ENCODE measurements around the gene PLIN5. TPM values are rescaled to one million over a fixed set of nuclear protein-coding genes. Genes with fewer than 3 reads are reported as not detected.
"Not testable (repeated sequence)": the region's sequence is repeated elsewhere in the genome, so short reads cannot be mapped to it uniquely, and the experiment has no call there.

The PLIN5 gene
- total RNA-seq, 1 donor from 2014 or later, result 4.3 TPM

- DNase-seq (ENCODE audit: extremely low spot score, unreplicated experiment), result no peak
- no peaks in the 10 kb centered on the region for H3K27me3 Mint-ChIP-seq
- no peak for TF ChIP-seq CTCF (conservative IDR thresholded peaks at IDR 0.05)
- H3K4me3 Mint-ChIP-seq, result no peak overlapping the region
- H3K27ac Mint-ChIP-seq, result no peak overlapping the region
- H3K9me3 Mint-ChIP-seq, result no peaks in the 10 kb centered on the region
- H3K4me1 Mint-ChIP-seq (ENCODE audit: unreplicated experiment), result peaks cover 7% of the 10 kb centered on the region
- H3K36me3 Mint-ChIP-seq, result no peaks in the 10 kb centered on the region
Measured at GRCh38 chr19:4542896-4543841, 8.1 kb upstream of the PLIN5 start.

- DNase-seq (ENCODE audit: extremely low spot score, unreplicated experiment); H3K9me3 Mint-ChIP-seq; H3K27me3 Mint-ChIP-seq; H3K36me3 Mint-ChIP-seq; H3K4me3 Mint-ChIP-seq; H3K4me1 Mint-ChIP-seq (ENCODE audit: unreplicated experiment); H3K27ac Mint-ChIP-seq: not testable (repeated sequence)
Measured at GRCh38 chr19:4541806-4542145, 6.8 kb upstream of the PLIN5 start.

- TF ChIP-seq CTCF (conservative IDR thresholded peaks at IDR 0.05), result no peak
- H3K27ac Mint-ChIP-seq, result no peak overlapping the region
- no peaks in the 10 kb centered on the region for H3K9me3 Mint-ChIP-seq
- H3K36me3 Mint-ChIP-seq, result no peaks in the 10 kb centered on the region
- peaks cover 7% of the 10 kb centered on the region for H3K4me1 Mint-ChIP-seq (ENCODE audit: unreplicated experiment)
- no peaks in the 10 kb centered on the region for H3K27me3 Mint-ChIP-seq
- no peak for DNase-seq (ENCODE audit: extremely low spot score, unreplicated experiment)
- H3K4me3 Mint-ChIP-seq, result no peak overlapping the region
Measured at GRCh38 chr19:4541114-4541805, 6.2 kb upstream of the PLIN5 start.

GRCh38 chr19:4539693-4540581 is 4.9 kb upstream of the PLIN5 start, which contains the start of gene LRG1:
Gene LRG1 (minus strand): TSS chr19:4540036. CDS start chr19:4540013, 23 bp downstream.
- Mint-ChIP-seq H3K4me3 (peak within 1 kb of the TSS; percentile 38), H3K27ac (peak within 1 kb of the TSS; percentile 36), H3K4me1 (ENCODE audit: unreplicated experiment) (peaks cover 7% of the 10 kb centered on the region), H3K36me3 (no peaks in the 10 kb centered on the region), H3K27me3 (peaks cover 3% of the 10 kb centered on the region), H3K9me3 (no peaks in the 10 kb centered on the region)
- no peak for TF ChIP-seq CTCF (conservative IDR thresholded peaks at IDR 0.05)
- no peak for DNase-seq (ENCODE audit: extremely low spot score, unreplicated experiment)

GRCh38 chr19:4539169-4539692 is 4.2 kb upstream of the PLIN5 start:
- H3K36me3 Mint-ChIP-seq, result no peaks in the 10 kb centered on the region
- no peak for TF ChIP-seq CTCF (conservative IDR thresholded peaks at IDR 0.05)
- H3K9me3 Mint-ChIP-seq, result no peaks in the 10 kb centered on the region
- no peak overlapping the region for H3K4me3 Mint-ChIP-seq
- H3K27ac Mint-ChIP-seq, result no peak overlapping the region
- peaks cover 3% of the 10 kb centered on the region for H3K27me3 Mint-ChIP-seq
- peaks cover 7% of the 10 kb centered on the region for H3K4me1 Mint-ChIP-seq (ENCODE audit: unreplicated experiment)
- DNase-seq (ENCODE audit: extremely low spot score, unreplicated experiment), result no peak

Data from type B pancreatic cell (in vitro differentiated cells).